GM21381 (cell line): ENCODE results near the gene CDC42BPA.
"Not testable (repeated sequence)": the region's sequence is repeated elsewhere in the genome, so short reads cannot be mapped to it uniquely, and the experiment has no call there.

Source experiments
- ATAC-seq: cut with Tn5 transposase; IDR thresholded peaks from one replicate; pipeline ENCODE4 v1.9.1; 2021; ENCODE audit warnings: mild to moderate bottlenecking, moderate library complexity; ENCODE audit not compliant: unreplicated experiment

Gene CDC42BPA

GRCh38 chr1:226972931-226973330 lies 345.4 kb downstream of the CDC42BPA start:
- ATAC-seq = no peak

GRCh38 chr1:226971765-226972164 lies 346.5 kb downstream of the CDC42BPA start:
- ATAC-seq = no peak

DNA sequence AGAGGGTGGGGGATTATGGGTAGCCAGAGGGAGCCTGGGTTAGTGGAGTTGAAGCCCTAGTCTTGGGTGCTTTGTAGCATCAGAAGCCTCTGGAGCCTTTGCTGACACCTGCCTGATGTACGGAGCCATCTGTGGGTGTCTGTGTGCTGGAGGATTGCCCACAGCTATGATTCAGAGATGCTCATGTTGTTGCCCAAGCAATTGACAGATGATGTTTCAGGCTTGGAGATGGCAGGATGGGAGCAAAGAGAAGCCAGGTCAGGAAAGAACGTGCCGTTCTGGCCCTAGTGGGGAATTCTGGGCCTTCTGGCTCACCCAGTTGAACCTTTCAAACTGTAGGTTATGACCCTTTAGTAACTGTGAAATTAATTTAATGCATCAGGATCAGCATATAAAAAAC lies 350.6 kb downstream of the CDC42BPA start:
- ATAC-seq = no peak

GRCh38 chr1:226966683-226967082 lies 351.6 kb downstream of the CDC42BPA start:
- no peak for ATAC-seq

GRCh38 chr1:226965581-226966440 lies 352.5 kb downstream of the CDC42BPA start:
- ATAC-seq = no peak

DNA sequence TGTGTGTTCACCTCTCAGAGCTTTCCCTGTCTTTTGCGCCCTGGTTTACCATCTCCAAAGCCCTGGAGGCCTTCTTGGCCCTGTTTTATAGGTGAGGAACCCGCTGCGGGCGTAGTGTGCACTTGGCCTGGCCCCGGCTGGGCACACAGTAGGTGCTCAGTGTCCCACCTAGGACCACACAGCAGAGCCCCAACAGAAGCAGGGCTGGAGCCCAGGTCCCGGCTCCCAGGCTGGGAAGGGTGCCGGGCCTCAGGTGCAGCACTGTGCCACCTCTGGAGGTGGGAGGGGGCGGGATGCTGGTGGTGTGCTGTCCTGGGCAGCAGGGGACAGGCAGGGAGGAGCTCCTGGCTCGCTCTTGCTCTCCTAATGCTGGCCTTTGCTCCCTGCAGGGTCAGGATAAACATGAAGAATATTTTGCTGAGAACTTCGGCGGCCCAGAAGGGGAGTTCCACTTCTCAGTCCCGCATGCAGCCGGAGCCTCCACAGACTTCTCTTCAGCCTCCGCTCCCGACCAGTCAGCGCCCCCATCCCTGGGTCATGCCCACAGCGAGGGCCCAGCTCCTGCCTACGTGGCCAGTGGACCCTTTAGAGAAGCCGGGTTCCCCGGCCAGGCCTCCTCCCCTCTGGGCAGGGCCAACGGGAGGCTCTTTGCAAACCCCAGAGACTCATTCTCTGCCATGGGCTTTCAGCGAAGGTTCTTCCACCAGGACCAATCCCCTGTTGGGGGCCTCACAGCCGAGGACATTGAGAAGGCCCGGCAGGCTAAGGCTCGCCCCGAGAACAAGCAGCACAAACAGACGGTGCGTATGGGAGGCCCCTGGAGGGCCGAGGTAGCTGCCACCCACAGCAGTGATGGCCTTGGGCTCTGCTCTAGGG lies 353.4 kb downstream of the CDC42BPA start:
- no peak for ATAC-seq

DNA sequence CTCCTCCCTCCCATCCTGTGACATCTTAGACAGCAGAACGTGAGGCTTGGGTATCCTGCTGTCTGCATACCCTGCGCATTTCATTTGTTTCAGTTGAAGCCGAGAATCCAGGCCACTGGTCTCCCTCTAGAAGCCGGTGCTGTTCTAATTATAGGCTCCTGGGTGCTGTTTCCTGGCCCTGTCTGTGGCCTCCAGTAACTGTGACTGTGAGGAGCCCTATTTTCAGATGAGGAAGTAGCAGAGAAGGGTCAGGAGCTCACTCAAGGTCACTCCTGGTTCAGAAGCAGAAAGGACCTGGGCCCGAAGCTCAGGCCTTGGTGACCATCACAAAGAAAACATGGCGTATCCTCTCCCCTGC lies 354.2 kb downstream of the CDC42BPA start:
- ATAC-seq = no peak

DNA sequence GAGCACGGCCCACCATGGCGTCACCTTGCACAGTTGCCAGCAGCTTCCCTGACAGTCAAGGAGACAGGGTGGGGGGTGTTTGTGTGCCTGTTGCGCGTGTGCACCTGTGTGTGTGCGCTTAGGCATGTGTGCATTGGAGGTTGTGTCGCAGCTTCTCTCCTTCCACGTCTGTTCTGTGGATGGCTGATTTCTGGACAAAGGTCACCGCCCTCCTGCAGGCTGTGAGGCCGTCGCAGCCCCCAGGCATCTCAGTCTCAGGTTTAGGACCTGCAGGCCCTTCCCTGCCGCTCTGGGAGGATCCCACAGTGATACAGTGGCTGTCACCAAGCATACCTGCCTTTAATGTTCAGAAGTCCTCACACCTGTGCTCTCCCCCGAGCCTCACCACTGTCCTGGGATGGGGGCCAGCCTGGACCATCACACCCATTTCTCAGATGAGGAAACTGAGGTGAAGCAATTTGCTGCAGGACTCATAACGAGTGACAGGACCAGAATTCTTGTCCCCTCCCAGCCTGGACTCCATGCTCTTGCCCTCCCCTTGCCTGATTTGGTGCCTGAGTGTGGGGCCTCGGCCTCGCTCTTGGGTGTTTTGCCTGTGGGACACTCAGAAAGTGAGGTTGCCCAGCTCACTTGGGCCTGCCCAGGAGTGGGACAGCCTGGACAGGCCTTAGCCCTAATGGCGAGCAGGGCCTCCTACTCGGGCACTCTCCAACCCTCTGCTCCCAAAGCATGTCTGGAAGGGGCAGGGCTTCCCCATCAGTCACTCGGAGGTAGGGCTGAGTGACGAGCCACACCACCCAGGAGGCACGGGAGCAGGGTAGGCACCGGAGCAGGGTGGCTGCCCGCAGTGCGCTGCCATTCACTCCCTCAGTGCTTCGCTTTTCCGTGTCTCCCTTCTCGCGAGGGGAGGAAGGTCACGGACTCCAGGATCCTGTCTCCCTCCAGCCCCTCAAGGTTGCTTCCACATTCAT lies 355.6 kb downstream of the CDC42BPA start:
- no peak for ATAC-seq

DNA sequence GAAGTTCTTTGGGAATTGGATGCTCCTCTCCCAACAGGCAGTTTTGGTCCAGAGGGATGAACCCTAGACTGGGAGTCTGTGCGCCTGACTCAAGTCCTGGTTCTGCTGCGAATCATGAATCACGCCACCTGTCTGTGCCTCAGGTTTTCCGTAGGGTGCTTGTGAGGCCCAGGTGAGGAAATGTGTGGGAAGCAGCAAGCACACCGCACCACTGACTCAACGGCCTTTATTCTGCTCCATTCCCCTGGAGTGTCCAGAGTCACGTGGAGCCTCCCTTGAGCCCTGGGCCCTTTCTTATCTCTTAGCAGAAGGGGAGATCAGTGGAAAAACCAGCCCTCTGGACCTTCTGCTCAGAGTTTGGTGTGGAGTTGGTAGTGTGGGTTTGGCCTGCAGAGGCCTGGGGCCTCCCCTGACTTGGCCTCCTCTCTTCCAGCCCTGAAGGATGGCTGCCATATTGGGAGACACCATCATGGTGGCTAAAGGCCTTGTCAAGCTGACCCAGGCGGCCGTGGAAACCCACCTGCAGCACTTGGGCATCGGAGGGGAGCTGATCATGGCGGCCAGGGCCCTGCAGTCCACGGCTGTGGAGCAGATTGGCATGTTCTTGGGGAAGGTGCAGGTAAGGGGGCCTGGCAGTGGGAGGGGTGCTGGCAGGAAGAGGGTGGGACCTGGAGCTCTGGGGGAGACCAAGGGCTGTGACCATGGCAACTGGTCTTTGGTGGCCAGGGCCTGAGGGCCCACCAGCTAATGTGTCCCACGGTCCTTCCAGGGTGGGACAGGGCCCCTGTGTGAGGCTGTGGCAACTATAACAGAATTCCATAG lies 357.1 kb downstream of the CDC42BPA start:
- ATAC-seq = no peak

DNA sequence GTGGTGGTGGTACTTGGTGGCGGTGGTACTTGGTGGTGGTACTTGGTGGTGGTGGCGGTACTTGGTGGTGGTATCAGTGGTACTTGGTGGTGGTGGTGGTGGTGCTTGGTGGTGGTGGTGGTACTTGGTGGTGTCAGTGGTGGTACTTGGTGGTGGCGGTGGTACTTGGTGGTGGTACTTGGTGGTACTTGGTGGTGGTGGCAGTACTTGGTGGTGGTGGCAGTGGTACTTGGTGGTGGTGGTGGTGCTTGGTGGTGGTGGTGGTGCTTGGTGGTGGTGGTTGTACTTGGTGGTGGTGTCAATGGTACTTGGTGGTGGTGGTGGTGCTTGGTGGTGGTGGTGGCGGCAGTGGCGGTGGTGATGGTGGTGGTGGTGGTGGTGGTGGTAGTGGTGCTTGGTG lies 358.0 kb downstream of the CDC42BPA start:
- no peak for ATAC-seq

DNA sequence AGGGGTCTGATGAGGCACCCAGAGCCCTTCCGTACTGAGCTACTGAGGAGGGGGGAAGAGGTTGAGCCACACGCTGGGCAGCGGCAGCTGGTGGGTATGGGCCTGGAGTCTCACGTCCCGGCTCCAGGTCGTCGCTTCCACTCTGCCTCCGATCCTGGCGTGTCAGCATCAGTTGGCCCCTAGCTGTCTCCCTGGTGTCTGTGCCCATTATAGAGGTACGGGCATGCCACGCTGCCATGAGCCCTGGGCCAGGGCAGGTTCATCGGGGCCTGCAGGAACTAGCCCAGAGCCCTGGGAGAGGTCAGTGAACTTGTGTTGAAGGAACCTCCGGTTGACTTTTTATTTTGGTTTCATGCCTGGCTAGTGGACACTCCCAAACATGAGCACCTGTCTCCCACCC lies 360.0 kb downstream of the CDC42BPA start:
- no peak for ATAC-seq

DNA sequence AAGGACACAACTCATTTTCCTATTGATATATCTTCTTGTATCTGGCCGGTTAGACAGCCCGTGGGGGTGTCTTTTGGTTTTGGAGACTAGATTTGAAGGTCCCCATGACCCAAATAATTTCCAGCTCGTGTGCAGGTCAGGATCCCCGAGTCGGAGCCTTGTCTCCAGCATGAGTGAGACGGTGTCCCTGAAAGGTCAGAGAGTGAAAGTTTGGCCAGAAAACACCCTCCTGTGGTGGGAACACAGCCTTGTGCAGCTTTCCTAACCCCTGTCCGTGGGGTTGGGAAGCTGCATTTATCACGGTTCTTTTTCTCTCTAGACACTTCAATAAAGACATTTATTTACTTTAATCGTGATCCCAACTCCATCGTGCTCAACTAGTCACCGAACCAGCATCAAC lies 360.6 kb downstream of the CDC42BPA start:
- ATAC-seq = no peak

- no peak for ATAC-seq
Measured at GRCh38 chr1:226956942-226957713, 361.2 kb downstream of the CDC42BPA start.

GRCh38 chr1:226955857-226956256 lies 362.4 kb downstream of the CDC42BPA start:
- ATAC-seq = not testable (repeated sequence)

- no peak for ATAC-seq
Measured at GRCh38 chr1:226954777-226955176, 363.5 kb downstream of the CDC42BPA start.

DNA sequence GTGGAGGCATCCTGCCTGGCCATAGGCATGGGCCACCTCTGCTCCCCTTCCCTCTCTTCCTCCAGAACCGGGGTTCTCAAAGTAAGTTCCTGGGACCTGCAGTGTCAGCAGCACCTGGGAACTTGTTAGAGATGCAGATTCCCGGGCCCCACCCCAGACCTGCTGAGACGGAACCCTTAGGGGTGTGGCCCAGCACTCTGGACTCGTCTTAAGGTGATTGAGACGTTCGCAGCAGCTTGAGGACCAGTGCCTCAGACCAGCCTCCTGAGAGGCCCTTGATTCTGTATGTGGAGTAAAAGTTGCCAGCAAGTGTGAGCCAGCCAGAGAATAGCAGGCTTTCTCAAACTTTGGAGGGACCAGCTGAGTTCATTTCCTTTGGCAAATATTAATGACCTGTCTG lies 364.0 kb downstream of the CDC42BPA start:
- ATAC-seq = no peak

GRCh38 chr1:226953175-226953800 lies 365.0 kb downstream of the CDC42BPA start:
- ATAC-seq = no peak

- no peak for ATAC-seq
Measured at GRCh38 chr1:226952118-226952441, 366.2 kb downstream of the CDC42BPA start.
